Body of pancreas (tissue), 4 donors: ENCODE data around the gene NOVA2.

ENCODE experiments used
- CTCF ChIP-seq, 7 experiments: fragments of 450-650 bp in 4 of 7; fragments of 200-600 bp in 3 of 7; sonication (generic) in 3 of 7; IDR thresholded peaks; one replicate each; pipeline ENCODE4 v1.5.1; 2016 to 2019; ENCODE audit warnings: antibody characterized with exemption in 7 of 7
- POLR2A ChIP-seq, 3 donors: fragments of 450-650 bp; IDR thresholded peaks; one replicate each; pipeline ENCODE4 v1.6.1; 2016; ENCODE audit warnings: antibody characterized with exemption in 3 of 3, mild to moderate bottlenecking in 2 of 3

- TF ChIP-seq CTCF (IDR thresholded peaks at IDR 0.05) (no peak), POLR2A (IDR thresholded peaks at IDR 0.05) (no peak)
These were observed 49.7 kb upstream of the NOVA2 start for GRCh38 chr19:46023311-46023779.
